Loucy (cell line): Measurements from ENCODE around the gene MAP3K12.

Experiments used
- H2AFZ ChIP-seq: fragments of 200-600 bp; sonication (generic); 2 replicates; pipeline ENCODE4 v1.6.0; 2016; ENCODE audit warnings: antibody characterized with exemption, mild to moderate bottlenecking, low read length, moderate library complexity
- H3F3A ChIP-seq: fragments of 200-600 bp; 2 replicates; pipeline ENCODE4 v1.6.0; 2016; ENCODE audit warnings: antibody characterized with exemption, low read depth, mild to moderate bottlenecking
- H3K27me3 ChIP-seq: fragments of 200-600 bp; sonication (generic); 2 replicates; pipeline ENCODE4 v1.6.1; 2014; ENCODE audit warnings: low read length, mild to moderate bottlenecking; ENCODE audit not compliant: insufficient read depth, poor library complexity, severe bottlenecking
- H3K36me3 ChIP-seq: fragments of 200-600 bp; sonication (generic); 2 replicates; pipeline ENCODE4 v1.6.1; 2016; ENCODE audit warnings: low read length; ENCODE audit not compliant: insufficient read depth
- H3K4me1 ChIP-seq: fragments of 200-600 bp; sonication (generic); 2 replicates; pipeline ENCODE4 v1.5.1; 2014; ENCODE audit warnings: low read length, mild to moderate bottlenecking; ENCODE audit not compliant: insufficient read depth, poor library complexity, severe bottlenecking
- H3K4me2 ChIP-seq: fragments of 200-600 bp; sonication (generic); 2 replicates; pipeline ENCODE4 v1.6.0; 2014; ENCODE audit warnings: antibody characterized with exemption, low read length, low read depth, mild to moderate bottlenecking; ENCODE audit not compliant: poor library complexity, severe bottlenecking
- H3K4me3 ChIP-seq: fragments of 200-600 bp; sonication (generic); 2 replicates; pipeline ENCODE4 v1.5.1; 2014; ENCODE audit warnings: low read length, mild to moderate bottlenecking, mixed read lengths; ENCODE audit not compliant: poor library complexity, severe bottlenecking
- H3K79me2 ChIP-seq: fragments of 200-600 bp; sonication (generic); 2 replicates; pipeline ENCODE4 v1.6.1; 2014; ENCODE audit warnings: low read length; ENCODE audit not compliant: insufficient read depth
- H3K9ac ChIP-seq: fragments of 200-600 bp; sonication (generic); 2 replicates; pipeline ENCODE4 v1.6.0; 2014; ENCODE audit warnings: mild to moderate bottlenecking, low read depth, low read length, moderate library complexity; ENCODE audit not compliant: poor library complexity, severe bottlenecking
- H3K9me2 ChIP-seq: fragments of 200-600 bp; sonication (generic); replicated peaks from 2 replicates; pipeline ENCODE4 v1.6.1; 2016; ENCODE audit warnings: low read depth, low read length, mixed read lengths
- H3K9me3 ChIP-seq: fragments of 200-600 bp; sonication (generic); 2 replicates; pipeline ENCODE4 v1.6.1; 2014; ENCODE audit warnings: mild to moderate bottlenecking, antibody characterized with exemption, low read length, low read depth; ENCODE audit not compliant: insufficient read depth
- H4K20me1 ChIP-seq: fragments of 200-600 bp; sonication (generic); 2 replicates; pipeline ENCODE4 v1.6.0; 2014; ENCODE audit warnings: antibody characterized with exemption, low read length, mild to moderate bottlenecking; ENCODE audit not compliant: insufficient read depth, poor library complexity, severe bottlenecking
- CTCF ChIP-seq: fragments of 200-600 bp; sonication (generic); conservative IDR thresholded peaks from 2 replicates; pipeline ENCODE4 v1.5.1; 2014; ENCODE audit warnings: mild to moderate bottlenecking, antibody characterized with exemption, low read length
- EZH2phosphoT487 ChIP-seq: fragments of 200-600 bp; IDR thresholded peaks from 2 replicates; pipeline ENCODE4 v1.6.1; 2018; ENCODE audit warnings: antibody characterized with exemption, mild to moderate bottlenecking, moderate library complexity, borderline replicate concordance

Gene MAP3K12

GRCh38 chr12:53514628-53515290, 15.5 kb upstream of the MAP3K12 start:
- Histone ChIP-seq H4K20me1 (no peaks in the 10 kb centered on the region), H3F3A (no peaks in the 10 kb centered on the region), H2AFZ (no peak overlapping the region), H3K27me3 (no peaks in the 10 kb centered on the region), H3K9me3 (no peaks in the 10 kb centered on the region), H3K36me3 (peaks cover 64% of the 10 kb centered on the region; the same call in 1 of the 2 replicates), H3K4me1 (no peaks in the 10 kb centered on the region), H3K4me2 (no peak overlapping the region), H3K4me3 (no peak overlapping the region), H3K9ac (no peak overlapping the region), H3K79me2 (no peaks in the 10 kb centered on the region), H3K9me2 (no peaks in the 10 kb centered on the region)
- no peak for TF ChIP-seq CTCF
- TF ChIP-seq EZH2phosphoT487: no peak

GRCh38 chr12:53513712-53514410, 14.6 kb upstream of the MAP3K12 start:
- Histone ChIP-seq H3K27me3 (no peaks in the 10 kb centered on the region), H3K4me3 (no peak overlapping the region), H3K36me3 (peaks cover 55% of the 10 kb centered on the region; the same call in 1 of the 2 replicates), H3K9me2 (no peaks in the 10 kb centered on the region), H3K4me1 (peaks cover 1% of the 10 kb centered on the region), H3K4me2 (no peak overlapping the region), H4K20me1 (no peaks in the 10 kb centered on the region), H2AFZ (no peak overlapping the region), H3K9ac (no peak overlapping the region), H3K79me2 (no peaks in the 10 kb centered on the region), H3F3A (no peaks in the 10 kb centered on the region), H3K9me3 (no peaks in the 10 kb centered on the region)
- TF ChIP-seq CTCF (no peak), EZH2phosphoT487 (no peak)

GRCh38 chr12:53510181-53510812, 11.0 kb upstream of the MAP3K12 start:
- no peak overlapping the region for H2AFZ ChIP-seq
- H3K9ac ChIP-seq: no peak overlapping the region
- H3K27me3 ChIP-seq: no peaks in the 10 kb centered on the region
- H3K4me3 ChIP-seq: no peak overlapping the region
- no peaks in the 10 kb centered on the region for H3K79me2 ChIP-seq
- no peak overlapping the region for H3K4me2 ChIP-seq
- peaks cover 31% of the 10 kb centered on the region; the same call in 1 of the 2 replicates for H3K36me3 ChIP-seq
- H3F3A ChIP-seq: no peaks in the 10 kb centered on the region
- no peaks in the 10 kb centered on the region for H3K9me3 ChIP-seq
- TF ChIP-seq EZH2phosphoT487 (no peak), CTCF (no peak)
- H3K4me1 ChIP-seq: peaks cover 4% of the 10 kb centered on the region
- H3K9me2 ChIP-seq: no peaks in the 10 kb centered on the region
- no peaks in the 10 kb centered on the region for H4K20me1 ChIP-seq
